DLD1 (cell line): ENCODE data around the gene KHDRBS2.

Experiments
- in situ Hi-C: cut with HindIII; loops from 2 replicates; pipeline ENCODE4 v1.10.0; 2017; ENCODE audit warnings: low sequenced_read_pairs

Gene KHDRBS2

GRCh38 chr6:62285612-62286469, at the start of gene KHDRBS2:
Gene KHDRBS2 (minus strand): TSS chr6:62286225.
- in situ Hi-C loops = no loop called here

GRCh38 chr6:62328607-62329006, 42.6 kb upstream of the KHDRBS2 start:
- in situ Hi-C loops = no loop called here

DNA sequence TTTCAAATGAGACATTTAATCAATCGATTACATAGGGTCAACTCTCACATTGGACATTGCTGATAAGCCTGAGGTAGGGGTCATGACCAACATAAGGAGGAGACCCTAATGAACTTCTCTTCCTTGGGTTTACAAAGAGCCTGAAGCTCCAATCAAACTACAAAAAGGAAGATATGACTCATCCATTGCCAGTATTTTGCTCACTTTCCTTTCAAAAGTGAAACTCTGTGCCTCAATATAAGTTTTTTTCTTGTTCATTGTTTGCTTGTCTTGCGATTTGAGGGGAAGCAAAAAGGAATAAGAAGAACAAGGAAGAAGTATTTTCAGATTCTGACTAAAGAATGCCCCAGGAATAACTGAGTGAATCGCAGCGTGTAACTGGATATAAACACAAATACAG, 38.8 kb upstream of the KHDRBS2 start:
- in situ Hi-C loops = no loop called here

- in situ Hi-C loops = no loop called here
Observed at GRCh38 chr6:62323818-62324431, 37.9 kb upstream of the KHDRBS2 start.

- in situ Hi-C loops = no loop called here
Observed at GRCh38 chr6:62298745-62299392, 12.8 kb upstream of the KHDRBS2 start.

GRCh38 chr6:62296541-62296940, 10.5 kb upstream of the KHDRBS2 start:
- in situ Hi-C loops = no loop called here

- in situ Hi-C loops = no loop called here
Observed at GRCh38 chr6:62288974-62289373, 2.9 kb upstream of the KHDRBS2 start.

DNA sequence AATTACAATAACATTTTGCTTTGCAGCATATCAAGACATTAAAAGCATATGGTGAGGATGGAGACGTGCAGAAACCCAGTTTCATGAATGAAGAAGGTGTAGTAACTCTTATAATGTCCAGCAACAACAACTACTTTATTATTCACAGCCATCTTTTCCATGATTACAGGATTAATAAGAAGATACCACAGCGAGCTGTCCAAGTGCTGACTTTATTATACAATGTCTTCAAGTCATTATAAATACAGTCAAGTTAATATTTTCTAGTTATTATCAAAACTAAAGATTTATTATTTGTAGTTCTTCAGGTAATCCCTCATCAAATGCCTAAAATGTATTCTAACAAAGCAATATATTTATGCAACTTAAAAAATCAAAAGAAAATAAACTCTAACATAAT, 2.5 kb upstream of the KHDRBS2 start:
- in situ Hi-C loops = no loop called here

GRCh38 chr6:62286470-62286843, 432 bp upstream of the KHDRBS2 start:
- in situ Hi-C loops = no loop called here

DNA sequence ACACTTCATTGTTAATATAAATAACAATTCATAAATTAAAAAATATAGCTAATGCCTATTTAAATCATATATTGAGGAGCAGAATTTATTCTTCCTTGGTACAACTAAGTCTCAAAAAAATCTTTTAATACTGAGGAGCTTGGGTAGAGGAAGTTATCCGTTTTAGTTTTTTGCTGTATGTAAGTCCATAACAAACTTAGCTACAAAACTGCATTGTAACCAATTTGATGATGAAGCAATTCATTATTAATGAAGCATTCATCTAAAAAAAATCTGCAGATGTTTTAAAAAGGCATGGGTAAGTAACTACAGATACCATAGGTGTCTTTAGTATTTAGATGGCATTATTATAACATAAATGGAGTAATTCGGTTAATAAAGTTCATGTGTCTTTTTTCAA, 1.3 kb downstream of the KHDRBS2 start:
- in situ Hi-C loops = no loop called here

DNA sequence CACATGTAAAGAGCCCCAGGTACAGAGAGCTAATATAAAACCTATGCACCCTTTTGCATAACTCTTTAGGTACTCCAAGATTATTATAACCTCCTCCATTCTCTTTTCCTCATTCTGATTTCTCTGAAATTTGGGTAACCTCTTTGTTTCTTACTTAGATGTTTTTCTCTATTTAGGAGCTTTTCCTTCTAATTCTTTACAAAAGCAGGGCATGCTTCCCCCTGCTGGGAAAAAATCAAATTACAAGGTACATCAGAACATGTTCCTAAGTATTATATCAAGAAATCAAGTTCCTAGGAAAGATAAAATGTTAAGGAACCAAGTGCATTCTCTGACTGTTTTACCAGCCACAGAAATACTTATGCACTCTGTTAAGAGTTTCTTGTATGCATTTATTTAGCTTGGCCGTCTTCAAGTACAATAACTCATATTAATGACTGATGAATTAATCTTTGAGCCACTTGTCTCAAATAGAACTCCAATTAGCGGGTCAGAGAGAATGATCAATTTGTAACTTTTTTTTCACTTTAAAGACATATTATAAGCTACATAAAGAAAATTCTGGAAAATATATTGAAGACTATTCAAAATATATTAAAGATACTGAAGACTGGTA, 2.1 kb downstream of the KHDRBS2 start:
- in situ Hi-C loops = no loop called here

- in situ Hi-C loops = no loop called here
Observed at GRCh38 chr6:62283365-62283764, 2.7 kb downstream of the KHDRBS2 start.

- in situ Hi-C loops = no loop called here
Observed at GRCh38 chr6:62280099-62280498, 5.9 kb downstream of the KHDRBS2 start.

DNA sequence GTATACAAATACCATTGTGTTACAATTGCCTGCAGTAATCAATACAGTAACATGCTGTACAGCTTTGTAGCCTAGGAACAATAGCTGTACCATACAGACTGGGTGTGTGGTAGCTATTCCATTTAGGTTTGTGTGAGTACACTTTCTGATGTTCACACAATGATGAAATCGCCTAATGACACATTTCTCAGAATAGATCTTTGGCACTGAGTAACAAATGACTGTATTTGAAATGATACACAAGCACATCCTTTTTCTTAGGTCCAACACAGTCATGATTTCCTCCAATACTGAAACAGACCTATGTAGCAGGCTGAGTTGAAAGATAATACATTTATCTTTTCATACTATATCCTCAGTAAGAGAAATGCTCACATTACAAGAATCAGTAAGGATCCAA, 13.9 kb downstream of the KHDRBS2 start:
- in situ Hi-C loops = no loop called here

GRCh38 chr6:62265906-62266525, 20.0 kb downstream of the KHDRBS2 start:
- in situ Hi-C loops = no loop called here

DNA sequence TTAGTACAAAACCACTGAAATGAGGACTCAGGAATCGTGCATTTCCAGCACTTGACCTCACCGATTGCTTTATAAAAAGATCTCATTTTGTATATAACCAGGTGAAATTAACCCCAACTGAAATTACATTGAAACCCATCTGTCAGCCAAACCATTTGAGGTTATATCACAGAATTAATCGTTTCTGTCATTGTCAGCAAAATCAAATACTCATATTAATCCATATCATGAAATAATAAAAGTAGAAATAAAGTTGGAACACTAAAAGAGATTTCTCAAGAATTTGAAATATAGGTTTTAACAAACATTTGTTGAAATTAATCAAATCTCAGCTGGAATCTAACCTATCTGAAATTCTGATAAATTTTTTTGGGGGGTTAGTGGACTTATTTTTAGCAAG, 23.7 kb downstream of the KHDRBS2 start:
- in situ Hi-C loops = no loop called here

DNA sequence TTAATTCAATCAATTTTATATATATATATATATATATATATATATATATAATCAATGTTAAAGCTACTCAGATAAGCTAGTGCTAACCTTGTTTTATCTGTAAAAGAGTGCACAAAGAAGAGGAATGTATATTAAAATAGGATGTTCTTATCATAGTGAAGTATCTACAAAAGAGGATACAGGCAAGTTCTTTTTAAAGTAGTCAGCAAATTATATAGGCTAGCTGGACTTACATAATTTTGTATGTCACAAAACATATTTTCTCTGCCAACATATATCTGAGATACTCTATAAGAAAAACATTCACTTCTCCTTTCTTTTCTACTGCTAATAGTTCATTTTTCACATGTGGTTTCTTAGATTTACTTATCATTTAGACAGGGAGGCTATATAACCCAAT, 39.9 kb downstream of the KHDRBS2 start:
- in situ Hi-C loops = no loop called here

GRCh38 chr6:62236784-62237183, 49.2 kb downstream of the KHDRBS2 start:
- in situ Hi-C loops = no loop called here

DNA sequence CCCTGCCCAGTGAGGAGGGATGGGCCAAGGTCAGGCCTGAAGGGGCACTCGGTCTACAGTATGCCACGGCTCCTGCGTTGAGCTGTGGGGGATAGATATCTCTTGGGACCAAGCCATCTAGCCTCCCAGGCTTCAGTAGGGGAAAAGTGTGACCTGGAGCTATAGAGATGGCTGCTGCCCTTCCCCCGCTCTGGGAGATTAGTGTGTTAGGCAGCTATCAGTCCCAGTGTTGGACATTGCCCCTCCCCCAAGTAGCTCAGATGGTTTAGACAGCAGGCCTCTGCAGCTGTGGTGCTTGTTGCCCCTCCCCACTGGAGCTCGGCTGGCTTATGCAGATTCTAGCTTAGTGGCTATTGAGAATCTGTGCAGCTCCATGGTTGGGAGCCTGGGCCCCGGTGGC, 56.8 kb downstream of the KHDRBS2 start:
- in situ Hi-C loops = no loop called here

GRCh38 chr6:62217866-62218265, 68.2 kb downstream of the KHDRBS2 start:
- in situ Hi-C loops = no loop called here

DNA sequence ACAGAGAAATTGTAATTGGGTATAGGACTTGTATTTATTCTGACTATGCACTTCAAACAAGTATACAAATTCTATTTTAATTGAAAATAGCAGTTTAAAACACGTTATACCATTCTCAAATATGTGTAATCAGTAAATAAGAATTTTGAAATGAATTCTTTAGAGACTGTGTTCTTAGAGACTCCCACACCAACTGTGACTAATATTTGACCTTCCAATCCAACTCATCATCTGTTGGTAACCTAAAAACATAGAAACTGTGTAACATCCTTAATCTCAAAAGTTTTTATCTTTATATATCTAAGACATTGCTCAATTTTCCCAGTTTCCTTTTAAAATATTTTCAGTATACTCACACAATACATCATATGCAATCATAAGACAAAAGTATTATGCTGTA, 83.9 kb downstream of the KHDRBS2 start:
- in situ Hi-C loops = no loop called here
